OCI-LY1 (cell line): ENCODE measurements around the gene GLT1D1.

Experiments
- CTCF ChIP-seq: fragments of 200-600 bp; sonication (generic), shearing (Covaris generic); IDR thresholded peaks from 2 replicates; pipeline ENCODE4 v1.5.1; 2017; ENCODE audit warnings: mild to moderate bottlenecking, antibody characterized with exemption, low read length, moderate library complexity, mixed read lengths
- EZH2 ChIP-seq: fragments of 200-600 bp; sonication (generic), shearing (Covaris generic); IDR thresholded peaks from 2 replicates; pipeline ENCODE4 v1.8.0; 2017; ENCODE audit warnings: borderline replicate concordance, mixed run types, mild to moderate bottlenecking, antibody characterized with exemption, low read length, moderate library complexity, mixed read lengths

GRCh38 chr12:128806573-128806972, 46.7 kb upstream of the GLT1D1 start:
- TF ChIP-seq CTCF (no peak), EZH2 (no peak)
